ENCODE data around the gene KCNK10.

DNA sequence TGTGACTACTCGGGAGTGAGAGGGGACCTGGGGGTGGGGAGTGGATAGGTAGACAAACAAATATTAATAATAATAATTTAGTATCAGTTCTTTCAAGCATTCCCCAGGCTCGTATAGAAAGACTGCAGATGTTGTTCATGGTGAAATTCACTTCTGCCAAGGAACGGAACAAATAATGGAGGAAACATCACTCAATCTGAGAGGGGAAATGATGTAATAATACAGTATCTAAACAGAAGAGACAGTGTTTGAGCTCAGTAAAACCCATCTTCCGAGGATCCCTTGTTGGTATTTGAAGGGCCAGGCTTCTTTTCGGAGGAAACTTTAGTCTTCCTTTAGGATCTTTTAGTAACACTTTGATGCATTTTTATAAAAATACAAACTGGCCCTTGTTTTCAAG lies 114.2 kb downstream of the KCNK10 start:
- TF ChIP-seq, protein P1, sequence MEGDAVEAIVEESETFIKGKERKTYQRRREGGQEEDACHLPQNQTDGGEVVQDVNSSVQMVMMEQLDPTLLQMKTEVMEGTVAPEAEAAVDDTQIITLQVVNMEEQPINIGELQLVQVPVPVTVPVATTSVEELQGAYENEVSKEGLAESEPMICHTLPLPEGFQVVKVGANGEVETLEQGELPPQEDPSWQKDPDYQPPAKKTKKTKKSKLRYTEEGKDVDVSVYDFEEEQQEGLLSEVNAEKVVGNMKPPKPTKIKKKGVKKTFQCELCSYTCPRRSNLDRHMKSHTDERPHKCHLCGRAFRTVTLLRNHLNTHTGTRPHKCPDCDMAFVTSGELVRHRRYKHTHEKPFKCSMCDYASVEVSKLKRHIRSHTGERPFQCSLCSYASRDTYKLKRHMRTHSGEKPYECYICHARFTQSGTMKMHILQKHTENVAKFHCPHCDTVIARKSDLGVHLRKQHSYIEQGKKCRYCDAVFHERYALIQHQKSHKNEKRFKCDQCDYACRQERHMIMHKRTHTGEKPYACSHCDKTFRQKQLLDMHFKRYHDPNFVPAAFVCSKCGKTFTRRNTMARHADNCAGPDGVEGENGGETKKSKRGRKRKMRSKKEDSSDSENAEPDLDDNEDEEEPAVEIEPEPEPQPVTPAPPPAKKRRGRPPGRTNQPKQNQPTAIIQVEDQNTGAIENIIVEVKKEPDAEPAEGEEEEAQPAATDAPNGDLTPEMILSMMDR (IDR thresholded peaks at IDR 0.05; ENCODE audit: insufficient read depth, low read length, poor library complexity, severe bottlenecking): no peak
- no peak for TF ChIP-seq EZH2phosphoT487 (conservative IDR thresholded peaks at IDR 0.05; ENCODE audit: low read length)
